Suprapubic skin (tissue), 4 donors: ENCODE data around the gene GATA6. TPM values are rescaled to one million over a fixed set of nuclear protein-coding genes. Genes with fewer than 3 reads are reported as not detected.
A peak's percentile ranks its signal among the peaks of the same experiment; 100 is the strongest.

ENCODE experiments used
- DNase-seq, 2 donors: peaks; one replicate each; pipeline ENCODE4 v3.0.0-alpha.2; 2019; ENCODE audit warnings: low spot score in 2 of 2
- H3K27ac ChIP-seq: fragments of 200-600 bp; sonication (generic); one replicate; pipeline ENCODE4 v1.5.1; 2019
- H3K27me3 ChIP-seq: fragments of 200-600 bp; sonication (generic); one replicate; pipeline ENCODE4 v1.5.1; 2019
- H3K36me3 ChIP-seq: fragments of 200-600 bp; sonication (generic); one replicate; pipeline ENCODE4 v1.5.1; 2019
- H3K4me1 ChIP-seq: fragments of 200-600 bp; sonication (generic); one replicate; pipeline ENCODE4 v1.5.1; 2019
- H3K4me3 ChIP-seq: fragments of 200-600 bp; sonication (generic); one replicate; pipeline ENCODE4 v1.5.1; 2019; ENCODE audit warnings: mild to moderate bottlenecking
- H3K9me3 ChIP-seq: fragments of 200-600 bp; sonication (generic); one replicate; pipeline ENCODE4 v1.5.1; 2019
- EP300 ChIP-seq: sonication (generic); formaldehyde crosslinking; IDR thresholded peaks from one replicate; pipeline ENCODE4 v1.6.1; 2017; ENCODE audit warnings: antibody characterized with exemption
- POLR2A ChIP-seq, 2 donors: fragments of 450-650 bp; IDR thresholded peaks; one replicate each; pipeline ENCODE4 v1.6.1; 2017; ENCODE audit warnings: antibody characterized with exemption in 2 of 2, mild to moderate bottlenecking in 2 of 2, moderate library complexity in 2 of 2
- POLR2AphosphoS5 ChIP-seq, 3 donors: sonication (generic); formaldehyde crosslinking; IDR thresholded peaks; one replicate each; pipeline ENCODE4 v1.6.1; 2017; ENCODE audit warnings: antibody characterized with exemption in 3 of 3
- WGBS: methylation state at CpG from one replicate; pipeline ENCODE4 v1.1.5; 2018; 5-methylcytosine and 5-hydroxymethylcytosine counted together
- total RNA-seq, 4 donors: library from RNA; depleted of rRNA; stranded (reverse); fragments of >200 nt; gene quantifications; one replicate each; pipeline ENCODE4 v1.1.0, GENCODE V29; 2016
- TF ChIP-seq, protein P1 (sequence below), 2 donors: fragments of 200-600 bp in 1 of 2; fragments of 450-650 bp in 1 of 2; sonication (generic) in 1 of 2; IDR thresholded peaks; one replicate each; pipeline ENCODE4 v1.5.1; 2016 to 2019; ENCODE audit warnings: antibody characterized with exemption in 2 of 2, mild to moderate bottlenecking in 1 of 2, moderate library complexity in 1 of 2

GATA6 gene
- 1 to 10 TPM; 2.1 to 3.4 (median 2.6) TPM for total RNA-seq

- peaks cover 100% of the 10 kb centered on the region for H3K27me3 ChIP-seq
- peaks cover 74% of the 10 kb centered on the region for H3K4me1 ChIP-seq
- no peaks in the 10 kb centered on the region for H3K9me3 ChIP-seq
- no peak for TF ChIP-seq POLR2A (IDR thresholded peaks at IDR 0.05)
- TF ChIP-seq, protein P1, sequence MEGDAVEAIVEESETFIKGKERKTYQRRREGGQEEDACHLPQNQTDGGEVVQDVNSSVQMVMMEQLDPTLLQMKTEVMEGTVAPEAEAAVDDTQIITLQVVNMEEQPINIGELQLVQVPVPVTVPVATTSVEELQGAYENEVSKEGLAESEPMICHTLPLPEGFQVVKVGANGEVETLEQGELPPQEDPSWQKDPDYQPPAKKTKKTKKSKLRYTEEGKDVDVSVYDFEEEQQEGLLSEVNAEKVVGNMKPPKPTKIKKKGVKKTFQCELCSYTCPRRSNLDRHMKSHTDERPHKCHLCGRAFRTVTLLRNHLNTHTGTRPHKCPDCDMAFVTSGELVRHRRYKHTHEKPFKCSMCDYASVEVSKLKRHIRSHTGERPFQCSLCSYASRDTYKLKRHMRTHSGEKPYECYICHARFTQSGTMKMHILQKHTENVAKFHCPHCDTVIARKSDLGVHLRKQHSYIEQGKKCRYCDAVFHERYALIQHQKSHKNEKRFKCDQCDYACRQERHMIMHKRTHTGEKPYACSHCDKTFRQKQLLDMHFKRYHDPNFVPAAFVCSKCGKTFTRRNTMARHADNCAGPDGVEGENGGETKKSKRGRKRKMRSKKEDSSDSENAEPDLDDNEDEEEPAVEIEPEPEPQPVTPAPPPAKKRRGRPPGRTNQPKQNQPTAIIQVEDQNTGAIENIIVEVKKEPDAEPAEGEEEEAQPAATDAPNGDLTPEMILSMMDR (IDR thresholded peaks at IDR 0.05), result peak in 1 of 2 donors; percentile 45
- H3K4me3 ChIP-seq, result peak within 1 kb of the TSS; percentile 71
- under 1% methylated on average over 58 of the region's 87 CpGs for WGBS
- peak within 1 kb of the TSS; percentile 68 for H3K27ac ChIP-seq
- DNase-seq, result peak in 1 of 2 donors; percentile 80
- no peaks in the 10 kb centered on the region for H3K36me3 ChIP-seq
These were observed at the start of gene GATA6 for GRCh38 chr18:22169011-22169888. GATA6 (plus strand) TSS chr18:22169589; CDS start chr18:22171145, 1,556 bp downstream.

- Histone ChIP-seq H3K4me1 (no peaks in the 10 kb centered on the region), H3K4me3 (no peak overlapping the region), H3K27me3 (peaks cover 3% of the 10 kb centered on the region), H3K36me3 (no peaks in the 10 kb centered on the region), H3K9me3 (no peaks in the 10 kb centered on the region), H3K27ac (no peak overlapping the region)
- TF ChIP-seq EP300 (no peak), POLR2AphosphoS5 (IDR thresholded peaks at IDR 0.05) (no peak), POLR2A (IDR thresholded peaks at IDR 0.05) (no peak)
- TF ChIP-seq, protein P1 (IDR thresholded peaks at IDR 0.05), result no peak
- WGBS, result 93% methylated on average over 1 of the region's 1 CpG
- no peak for DNase-seq
These were observed 44.4 kb upstream of the GATA6 start for GRCh38 chr18:22124970-22125369.

DNA sequence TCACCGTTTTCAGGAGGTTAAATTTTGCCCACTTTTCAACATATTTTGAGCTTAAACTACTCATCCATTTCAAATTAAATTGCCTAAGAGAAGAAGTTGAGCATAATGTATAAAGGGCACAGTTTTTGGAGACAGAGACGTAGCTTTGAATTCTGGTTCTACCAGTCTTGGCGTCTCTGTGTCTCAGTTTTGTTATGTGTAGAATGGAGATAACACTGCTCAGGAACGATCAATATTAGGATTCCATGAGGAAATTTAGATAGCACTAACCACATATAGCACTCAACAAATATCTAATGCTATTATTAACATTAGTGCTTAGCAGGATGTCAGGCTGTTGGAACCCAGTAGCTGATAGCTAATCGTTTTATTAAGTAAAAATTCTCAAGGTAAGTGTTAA lies 40.4 kb upstream of the GATA6 start:
- Histone ChIP-seq H3K4me3 (no peak overlapping the region), H3K36me3 (no peaks in the 10 kb centered on the region), H3K27ac (no peak overlapping the region), H3K27me3 (peaks cover 3% of the 10 kb centered on the region), H3K4me1 (no peaks in the 10 kb centered on the region), H3K9me3 (no peaks in the 10 kb centered on the region)
- no peak for DNase-seq
- 70% methylated on average over 5 of the region's 5 CpGs for WGBS
- TF ChIP-seq EP300 (no peak), POLR2AphosphoS5 (IDR thresholded peaks at IDR 0.05) (no peak), POLR2A (IDR thresholded peaks at IDR 0.05) (no peak)
- TF ChIP-seq, protein P1 (IDR thresholded peaks at IDR 0.05), result no peak

GRCh38 chr18:22129778-22130177 lies 39.6 kb upstream of the GATA6 start:
- no peak overlapping the region for H3K4me3 ChIP-seq
- H3K9me3 ChIP-seq, result no peaks in the 10 kb centered on the region
- WGBS, result 44% methylated on average over 1 of the region's 1 CpG
- H3K27ac ChIP-seq, result no peak overlapping the region
- peaks cover 3% of the 10 kb centered on the region for H3K27me3 ChIP-seq
- no peaks in the 10 kb centered on the region for H3K36me3 ChIP-seq
- no peak for TF ChIP-seq POLR2A (IDR thresholded peaks at IDR 0.05)
- no peak for TF ChIP-seq EP300
- TF ChIP-seq POLR2AphosphoS5 (IDR thresholded peaks at IDR 0.05), result no peak
- TF ChIP-seq, protein P1 (IDR thresholded peaks at IDR 0.05), result no peak
- no peaks in the 10 kb centered on the region for H3K4me1 ChIP-seq
- DNase-seq, result no peak

DNA sequence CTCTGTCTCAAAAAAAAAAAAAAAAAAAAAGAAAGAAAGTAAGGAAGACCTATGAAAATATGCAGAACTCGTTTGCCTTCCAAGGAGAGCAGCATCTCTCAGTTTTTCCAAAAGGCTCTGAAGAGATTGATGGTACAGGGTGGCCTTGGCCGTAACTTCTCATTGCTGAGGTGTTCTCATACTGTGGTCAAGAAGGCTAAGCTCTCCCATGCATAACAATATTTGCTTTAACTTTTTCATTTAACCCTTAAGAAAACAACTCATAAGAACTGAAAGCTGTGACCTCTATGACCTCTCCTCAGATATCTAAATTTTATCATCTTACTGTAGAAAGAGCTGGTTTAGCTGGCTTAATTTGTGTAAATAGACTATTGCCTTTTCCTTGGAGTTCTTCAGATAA lies 37.1 kb upstream of the GATA6 start:
- DNase-seq, result no peak
- Histone ChIP-seq H3K27ac (no peak overlapping the region), H3K4me1 (no peaks in the 10 kb centered on the region), H3K36me3 (no peaks in the 10 kb centered on the region), H3K27me3 (peaks cover 3% of the 10 kb centered on the region), H3K4me3 (no peak overlapping the region), H3K9me3 (no peaks in the 10 kb centered on the region)
- WGBS, result 76% methylated on average over 2 of the region's 2 CpGs
- no peak for TF ChIP-seq POLR2A (IDR thresholded peaks at IDR 0.05)
- TF ChIP-seq, protein P1 (IDR thresholded peaks at IDR 0.05), result no peak
- no peak for TF ChIP-seq POLR2AphosphoS5 (IDR thresholded peaks at IDR 0.05)
